Esophagus (tissue), 2 donors: ENCODE data around the gene NR2F6. TPM values are rescaled to one million over a fixed set of nuclear protein-coding genes. Genes with fewer than 3 reads are reported as not detected.

Source experiments
- H3K27ac ChIP-seq, 2 donors: one replicate each; pipeline ENCODE4 v1.5.1; 2013; ENCODE audit warnings: low read depth in 2 of 2, mild to moderate bottlenecking in 2 of 2, inconsistent platforms in 1 of 2, low read length in 1 of 2, moderate library complexity in 1 of 2
- H3K27me3 ChIP-seq, 2 donors: one replicate each; pipeline ENCODE4 v1.6.1; 2013; ENCODE audit warnings: low read length in 2 of 2, control low read depth in 1 of 2, mild to moderate bottlenecking in 1 of 2; ENCODE audit not compliant: insufficient read depth in 2 of 2, control insufficient read depth in 1 of 2
- H3K36me3 ChIP-seq, 2 donors: one replicate each; pipeline ENCODE4 v1.6.1; 2013; ENCODE audit warnings: low read length in 1 of 2; ENCODE audit not compliant: control insufficient read depth in 2 of 2, insufficient read depth in 2 of 2
- H3K4me1 ChIP-seq, 2 donors: one replicate each; pipeline ENCODE4 v1.6.1; 2013; ENCODE audit warnings: low read length in 1 of 2; ENCODE audit not compliant: control insufficient read depth in 2 of 2, insufficient read depth in 2 of 2
- H3K4me3 ChIP-seq, 2 donors: one replicate each; pipeline ENCODE4 v1.5.1; 2013; ENCODE audit warnings: low read length in 2 of 2, mild to moderate bottlenecking in 2 of 2, low read depth in 1 of 2, moderate library complexity in 1 of 2
- H3K9me3 ChIP-seq, 2 donors: one replicate each; pipeline ENCODE4 v1.6.1; 2013; ENCODE audit warnings: mild to moderate bottlenecking in 2 of 2, low read depth in 1 of 2, low read length in 1 of 2, moderate library complexity in 1 of 2; ENCODE audit not compliant: control insufficient read depth in 2 of 2, insufficient read depth in 1 of 2
- WGBS, 2 donors: extraction: QIAGEN DNeasy Blood & Tissue Kit; methylation state at CpG; one replicate each; pipeline ENCODE4 v1.1.7; 2013; 5-methylcytosine and 5-hydroxymethylcytosine counted together
- polyA plus RNA-seq, 2 donors: library from polyadenylated mRNA; stranded (reverse); fragments of 200-250 nt; gene quantifications; one replicate each; pipeline ENCODE4 v1.2.3, GENCODE V29; 2013
- donor health status: healthy with polysubstance abuse.
- donor health status: Bipolar disorder and iron deficiency.

Gene NR2F6
- polyA plus RNA-seq, 2 donors, result 33.3 to 45.5 TPM

- H3K36me3 ChIP-seq, result peaks cover 0 to 5% of the 10 kb centered on the region in 2 donors
- peaks cover 3 to 4% of the 10 kb centered on the region in 2 donors for H3K4me1 ChIP-seq
- 86 to 89% methylated on average over 7 of the region's 7 CpGs for WGBS, 2 donors
- no peaks in the 10 kb centered on the region for H3K9me3 ChIP-seq
- no peaks in the 10 kb centered on the region for H3K27me3 ChIP-seq
- H3K4me3 ChIP-seq, result no peak overlapping the region
- no peak overlapping the region for H3K27ac ChIP-seq
Measured at GRCh38 chr19:17266026-17266425, 20.3 kb upstream of the NR2F6 start.

GRCh38 chr19:17264641-17264979 lies 18.9 kb upstream of the NR2F6 start, which contains the start of gene USHBP1:
USHBP1 (minus strand) TSS chr19:17264745; CDS start chr19:17264299, 446 bp downstream.
- Histone ChIP-seq H3K4me3 (peak within 1 kb of the TSS in 1 of 2 donors; percentile 35), H3K27ac (no peak within 1 kb of the TSS), H3K27me3 (no peaks in the 10 kb centered on the region), H3K4me1 (peaks cover 3 to 6% of the 10 kb centered on the region in 2 donors), H3K9me3 (no peaks in the 10 kb centered on the region), H3K36me3 (peaks cover 0 to 5% of the 10 kb centered on the region in 2 donors)
- 33 to 42% methylated on average over 5 of the region's 5 CpGs for WGBS, 2 donors

- 77 to 84% methylated on average over 23 of the region's 23 CpGs for WGBS, 2 donors
- H3K27ac ChIP-seq, result no peak overlapping the region
- peak overlapping the region in 1 of 2 donors; percentile 35 for H3K4me3 ChIP-seq
Measured at GRCh38 chr19:17263712-17264640, 18.3 kb upstream of the NR2F6 start.

GRCh38 chr19:17262557-17262956 lies 16.8 kb upstream of the NR2F6 start:
- Histone ChIP-seq H3K27ac (no peak overlapping the region), H3K4me3 (no peak overlapping the region), H3K36me3 (no peaks in the 10 kb centered on the region), H3K27me3 (no peaks in the 10 kb centered on the region), H3K9me3 (peaks cover 0 to 3% of the 10 kb centered on the region in 2 donors), H3K4me1 (peaks cover 0 to 2% of the 10 kb centered on the region in 2 donors)
- whole genome bisulfite sequencing, 2 donors, result 68 to 71% methylated on average over 16 of the region's 16 CpGs

More at GRCh38 chr19:17263712-17264640, 18.3 kb upstream of the NR2F6 start:
- Histone ChIP-seq H3K27me3 (no peaks in the 10 kb centered on the region), H3K4me1 (peaks cover 3 to 6% of the 10 kb centered on the region in 2 donors), H3K9me3 (peaks cover 0 to 3% of the 10 kb centered on the region in 2 donors), H3K36me3 (peaks cover 0 to 4% of the 10 kb centered on the region in 2 donors)

- Histone ChIP-seq H3K4me1 (peaks cover 0 to 2% of the 10 kb centered on the region in 2 donors), H3K27ac (no peak overlapping the region), H3K4me3 (no peak overlapping the region), H3K27me3 (no peaks in the 10 kb centered on the region), H3K36me3 (no peaks in the 10 kb centered on the region), H3K9me3 (peaks cover 0 to 3% of the 10 kb centered on the region in 2 donors)
- 16 to 21% methylated on average over 15 of the region's 15 CpGs for WGBS, 2 donors
Measured at GRCh38 chr19:17260842-17261325, 15.2 kb upstream of the NR2F6 start.

- Histone ChIP-seq H3K27me3 (no peaks in the 10 kb centered on the region), H3K27ac (no peak overlapping the region), H3K4me3 (no peak overlapping the region), H3K4me1 (peaks cover 0 to 2% of the 10 kb centered on the region in 2 donors), H3K9me3 (peaks cover 0 to 3% of the 10 kb centered on the region in 2 donors), H3K36me3 (no peaks in the 10 kb centered on the region)
- WGBS, 2 donors, result 64 to 69% methylated on average over 1 of the region's 1 CpG
Measured at GRCh38 chr19:17259934-17260333, 14.2 kb upstream of the NR2F6 start.

- Histone ChIP-seq H3K27ac (no peak overlapping the region), H3K36me3 (no peaks in the 10 kb centered on the region), H3K27me3 (no peaks in the 10 kb centered on the region), H3K4me1 (peaks cover 0 to 2% of the 10 kb centered on the region in 2 donors), H3K9me3 (peaks cover 0 to 3% of the 10 kb centered on the region in 2 donors), H3K4me3 (no peak overlapping the region)
- WGBS, 2 donors, result 87 to 93% methylated on average over 9 of the region's 9 CpGs
Measured at GRCh38 chr19:17259118-17259780, 13.5 kb upstream of the NR2F6 start.

- no peaks in the 10 kb centered on the region for H3K27me3 ChIP-seq
- 83 to 86% methylated on average over 3 of the region's 3 CpGs for WGBS, 2 donors
Measured at GRCh38 chr19:17256130-17256529, 10.4 kb upstream of the NR2F6 start.

GRCh38 chr19:17255150-17255621 lies 9.5 kb upstream of the NR2F6 start:
- Histone ChIP-seq H3K4me3 (no peak overlapping the region), H3K27me3 (no peaks in the 10 kb centered on the region), H3K27ac (no peak overlapping the region), H3K36me3 (no peaks in the 10 kb centered on the region), H3K4me1 (peaks cover 0 to under 1% of the 10 kb centered on the region in 2 donors), H3K9me3 (peaks cover 0 to 3% of the 10 kb centered on the region in 2 donors)
- WGBS, 2 donors, result 64% methylated on average over 18 of the region's 18 CpGs

More at GRCh38 chr19:17256130-17256529, 10.4 kb upstream of the NR2F6 start:
- H3K9me3 ChIP-seq, result peaks cover 0 to 3% of the 10 kb centered on the region in 2 donors
- H3K27ac ChIP-seq, result no peak overlapping the region
- no peaks in the 10 kb centered on the region for H3K36me3 ChIP-seq
- peaks cover 0 to 2% of the 10 kb centered on the region in 2 donors for H3K4me1 ChIP-seq
- H3K4me3 ChIP-seq, result no peak overlapping the region
